Omental fat pad (tissue), 4 donors: Measurements from ENCODE around the gene FBXO8. TPM values are rescaled to one million over a fixed set of nuclear protein-coding genes. Genes with fewer than 3 reads are reported as not detected.

Source experiments
- ATAC-seq: fragments of 150-250 bp; one replicate; pipeline ENCODE4 v1.9.1; 2016; ENCODE audit warnings: mild to moderate bottlenecking, moderate library complexity; ENCODE audit not compliant: low FRiP score
- DNase-seq: peaks from one replicate; pipeline ENCODE4 v3.0.0-alpha.2; 2019; ENCODE audit warnings: low spot score
- total RNA-seq, 4 donors: library from RNA; depleted of rRNA; stranded (reverse); fragments of >200 nt; gene quantifications; one replicate each; pipeline ENCODE4 v1.1.0, GENCODE V29; 2016
- TF ChIP-seq, protein P1 (sequence below), 3 donors: fragments of 450-650 bp; IDR thresholded peaks; one replicate each; pipeline ENCODE4 v1.5.1; 2016 to 2017; ENCODE audit warnings: antibody characterized with exemption in 3 of 3, mild to moderate bottlenecking in 3 of 3, moderate library complexity in 2 of 3

Gene FBXO8
- total RNA-seq, 4 donors from 2014 or later, result 15.9 to 50.8 (median 30.3) TPM

DNA sequence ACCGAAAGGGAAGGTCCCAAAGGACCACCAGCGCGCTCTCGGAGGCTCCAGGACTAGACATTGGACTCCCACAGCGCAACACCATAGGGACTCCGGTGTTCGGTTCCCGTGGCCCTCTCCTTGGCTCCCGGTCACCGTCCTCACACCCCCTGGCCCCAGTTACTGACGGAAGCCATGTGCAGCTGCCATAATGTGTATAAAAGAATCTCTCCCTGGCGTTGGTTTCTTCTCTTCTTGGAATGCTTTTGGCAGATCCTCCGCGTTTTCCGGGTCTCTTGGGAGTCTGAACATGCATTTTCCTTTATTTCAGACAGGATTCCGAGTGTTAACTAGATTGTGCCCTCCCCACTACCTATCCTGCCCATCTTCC lies 69.8 kb downstream of the FBXO8 start:
- TF ChIP-seq, protein P1, sequence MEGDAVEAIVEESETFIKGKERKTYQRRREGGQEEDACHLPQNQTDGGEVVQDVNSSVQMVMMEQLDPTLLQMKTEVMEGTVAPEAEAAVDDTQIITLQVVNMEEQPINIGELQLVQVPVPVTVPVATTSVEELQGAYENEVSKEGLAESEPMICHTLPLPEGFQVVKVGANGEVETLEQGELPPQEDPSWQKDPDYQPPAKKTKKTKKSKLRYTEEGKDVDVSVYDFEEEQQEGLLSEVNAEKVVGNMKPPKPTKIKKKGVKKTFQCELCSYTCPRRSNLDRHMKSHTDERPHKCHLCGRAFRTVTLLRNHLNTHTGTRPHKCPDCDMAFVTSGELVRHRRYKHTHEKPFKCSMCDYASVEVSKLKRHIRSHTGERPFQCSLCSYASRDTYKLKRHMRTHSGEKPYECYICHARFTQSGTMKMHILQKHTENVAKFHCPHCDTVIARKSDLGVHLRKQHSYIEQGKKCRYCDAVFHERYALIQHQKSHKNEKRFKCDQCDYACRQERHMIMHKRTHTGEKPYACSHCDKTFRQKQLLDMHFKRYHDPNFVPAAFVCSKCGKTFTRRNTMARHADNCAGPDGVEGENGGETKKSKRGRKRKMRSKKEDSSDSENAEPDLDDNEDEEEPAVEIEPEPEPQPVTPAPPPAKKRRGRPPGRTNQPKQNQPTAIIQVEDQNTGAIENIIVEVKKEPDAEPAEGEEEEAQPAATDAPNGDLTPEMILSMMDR (IDR thresholded peaks at IDR 0.05), result no peak
- no peak for DNase-seq
- no peak for ATAC-seq

DNA sequence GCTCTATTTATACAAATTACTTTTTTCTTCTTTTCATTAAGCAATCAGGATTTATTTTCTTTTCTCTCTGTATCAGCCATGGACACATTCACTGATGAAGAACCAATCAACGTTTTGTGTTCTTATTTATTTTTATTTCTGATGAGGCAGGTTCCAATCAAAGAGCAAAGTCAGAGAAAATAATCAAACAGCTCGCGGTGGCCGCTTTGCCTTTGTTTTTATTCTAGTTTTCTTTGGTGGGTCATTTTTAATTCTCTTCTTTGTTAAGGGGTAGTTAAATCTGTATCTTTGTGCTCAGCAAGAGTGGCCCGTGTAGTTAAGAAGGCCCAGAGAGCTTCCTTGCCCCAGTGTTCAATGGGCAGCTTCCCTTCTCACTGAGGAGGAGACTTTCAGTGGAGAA lies 71.4 kb downstream of the FBXO8 start:
- TF ChIP-seq, protein P1 (IDR thresholded peaks at IDR 0.05), result no peak
- no peak for ATAC-seq
- DNase-seq, result no peak

DNA sequence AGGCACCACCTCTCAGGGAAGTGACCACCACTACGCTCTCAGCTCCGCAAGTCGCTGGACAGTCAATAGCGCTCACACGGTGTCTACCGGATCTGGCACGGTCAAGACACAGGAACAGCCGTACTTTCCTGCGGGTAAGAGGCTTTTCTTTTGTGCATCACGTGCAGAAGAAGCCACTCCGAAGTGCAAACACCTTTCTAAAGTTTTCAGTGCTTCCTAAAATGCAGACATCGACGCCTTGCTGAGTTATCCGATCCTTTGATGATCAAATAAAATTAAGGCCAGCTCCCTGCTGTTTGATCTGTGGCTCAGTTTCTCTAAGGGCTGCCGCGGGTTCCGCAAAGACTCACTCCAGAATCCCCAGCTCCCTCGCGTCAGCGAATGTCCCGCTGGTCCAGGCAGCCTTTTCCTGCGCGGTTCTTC lies 71.8 kb downstream of the FBXO8 start:
- ATAC-seq (no peak), DNase-seq (no peak)
- TF ChIP-seq, protein P1 (IDR thresholded peaks at IDR 0.05), result no peak

DNA sequence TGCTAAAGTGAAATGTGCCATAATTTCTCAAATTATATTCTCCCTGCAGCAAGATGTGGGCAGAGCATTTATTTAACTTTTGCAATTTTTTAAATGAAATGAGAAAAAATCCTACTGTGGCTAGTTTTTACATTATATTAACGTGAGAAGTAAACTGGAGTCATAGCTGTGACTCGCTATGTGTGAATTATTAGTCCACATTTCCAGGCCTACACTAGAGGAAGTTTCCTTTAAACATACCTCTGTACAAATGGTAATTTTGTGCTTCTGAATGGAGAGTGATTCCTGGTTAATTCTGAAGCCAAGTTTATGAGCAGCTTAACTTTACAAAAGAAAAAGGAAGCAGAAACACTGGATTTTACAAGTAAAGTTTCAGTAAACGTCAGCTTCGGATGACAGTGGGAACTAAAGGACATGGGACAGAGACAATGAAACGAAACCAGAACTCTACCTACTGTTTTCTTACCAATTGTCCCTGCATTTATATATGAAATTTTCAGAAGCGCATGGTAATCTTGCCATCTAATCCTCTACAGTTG lies 72.4 kb downstream of the FBXO8 start:
- DNase-seq (no peak), ATAC-seq (no peak)
- TF ChIP-seq, protein P1 (IDR thresholded peaks at IDR 0.05), result no peak

DNA sequence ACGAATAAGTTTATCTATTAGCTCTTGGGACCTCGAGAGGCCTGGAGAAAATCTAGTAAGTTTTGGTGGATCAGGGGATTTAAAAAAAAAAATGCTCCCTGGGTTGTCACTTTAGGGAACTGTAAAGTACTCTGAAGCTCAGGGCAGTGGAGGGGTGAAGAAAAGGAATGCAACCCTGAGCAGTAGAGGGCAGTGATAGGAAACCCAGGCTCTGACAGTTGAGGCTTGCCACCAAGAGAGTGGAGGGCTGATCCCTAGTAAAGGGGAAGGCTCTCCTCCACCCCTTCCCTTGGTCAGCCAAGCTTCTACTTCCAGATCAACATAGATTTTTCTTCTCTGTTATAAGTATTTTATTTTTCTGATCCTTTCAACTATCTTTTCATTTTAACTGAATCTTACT lies 73.1 kb downstream of the FBXO8 start:
- TF ChIP-seq, protein P1 (IDR thresholded peaks at IDR 0.05), result no peak
- DNase-seq, result no peak
- no peak for ATAC-seq

DNA sequence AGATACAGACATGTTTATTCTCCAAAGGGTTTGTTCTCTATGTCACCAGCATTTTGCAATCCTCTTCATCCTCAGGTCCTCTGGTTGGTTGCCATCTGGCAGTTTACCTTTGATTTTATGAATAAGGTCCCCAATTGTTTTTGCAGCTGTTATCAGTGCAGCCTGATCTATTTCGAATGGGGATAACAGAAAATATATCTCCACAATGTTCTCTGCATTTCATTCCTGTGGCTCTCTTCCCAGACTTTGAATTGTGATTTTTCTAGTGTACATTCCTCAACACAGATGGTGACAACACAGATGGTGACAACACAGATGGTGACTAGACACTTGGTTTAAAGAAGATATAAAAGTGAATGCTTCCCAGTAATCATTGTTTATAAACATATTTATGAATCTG lies 74.1 kb downstream of the FBXO8 start:
- ATAC-seq (no peak), DNase-seq (no peak)
- TF ChIP-seq, protein P1 (IDR thresholded peaks at IDR 0.05), result no peak

DNA sequence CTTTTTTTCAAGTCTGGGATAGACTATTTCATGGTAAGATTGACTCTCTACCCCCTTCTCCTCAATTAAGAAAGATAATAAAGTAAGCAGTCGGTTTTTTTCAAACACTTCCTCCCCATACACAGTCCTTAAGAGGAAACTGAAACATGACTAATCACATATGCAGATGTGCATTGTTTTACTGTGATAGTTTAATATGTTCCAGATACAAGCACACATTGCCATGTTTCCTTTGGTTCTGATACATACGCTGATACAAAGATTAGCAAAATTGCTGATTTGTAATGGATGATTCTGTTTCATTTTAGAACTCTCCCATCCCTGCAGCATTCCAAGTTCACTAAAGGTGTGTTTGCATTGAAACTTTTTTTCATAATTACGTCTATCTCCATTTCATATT lies 76.1 kb downstream of the FBXO8 start:
- TF ChIP-seq, protein P1 (IDR thresholded peaks at IDR 0.05), result no peak
- DNase-seq (no peak), ATAC-seq (no peak)
